SK-MEL-5 (cell line): ENCODE data around the gene MCRIP1. TPM values are rescaled to one million over a fixed set of nuclear protein-coding genes. Genes with fewer than 3 reads are reported as not detected.
A peak's percentile ranks its signal among the peaks of the same experiment; 100 is the strongest.

Experiments
- DNase-seq: peaks from one replicate; pipeline ENCODE4 v3.0.0-alpha.2; 2016; ENCODE audit warnings: low read depth, low spot score
- in situ Hi-C: cut with HindIII; loops from 2 replicates; pipeline ENCODE4 v1.10.0; 2016; ENCODE audit warnings: low sequenced_read_pairs, high pct_unique_total_duplicates, low pct_unique_long_range_greater_than_20kb
- polyA plus RNA-seq, 2 experiments: library from polyadenylated mRNA; depleted of rRNA; stranded (reverse); fragments of >200 nt; gene quantifications; 2 replicates each; pipeline ENCODE4 v1.2.3, GENCODE V29; 2015
- total RNA-seq: library from RNA; depleted of rRNA; stranded (reverse); fragments of >200 nt; shearing (Covaris generic); gene quantifications from 2 replicates; pipeline ENCODE4 v1.2.3, GENCODE V29; 2014; rRNA removed

Gene MCRIP1, protein sequence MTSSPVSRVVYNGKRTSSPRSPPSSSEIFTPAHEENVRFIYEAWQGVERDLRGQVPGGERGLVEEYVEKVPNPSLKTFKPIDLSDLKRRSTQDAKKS
- total RNA-seq = 144 and 162 TPM in 2 replicates
- 204 and 284 TPM in 2 replicates for polyA plus RNA-seq (2015; cell fraction: cytosol; rRNA removed)
- polyA plus RNA-seq (2015; cell fraction: nucleus; rRNA removed) = 103 and 138 TPM in 2 replicates

GRCh38 chr17:81833160-81833920 is at the start of gene MCRIP1:
TSS of gene MCRIP1 (minus strand) at chr17:81833291. CDS start at chr17:81824506, 8,785 bp downstream.
- DNase-seq = peak; percentile 98
- in situ Hi-C loops = no loop called here

- in situ Hi-C loops = no loop called here
- DNase-seq = no peak
Observed at GRCh38 chr17:81879121-81879520, 46.0 kb upstream of the MCRIP1 start.

DNA sequence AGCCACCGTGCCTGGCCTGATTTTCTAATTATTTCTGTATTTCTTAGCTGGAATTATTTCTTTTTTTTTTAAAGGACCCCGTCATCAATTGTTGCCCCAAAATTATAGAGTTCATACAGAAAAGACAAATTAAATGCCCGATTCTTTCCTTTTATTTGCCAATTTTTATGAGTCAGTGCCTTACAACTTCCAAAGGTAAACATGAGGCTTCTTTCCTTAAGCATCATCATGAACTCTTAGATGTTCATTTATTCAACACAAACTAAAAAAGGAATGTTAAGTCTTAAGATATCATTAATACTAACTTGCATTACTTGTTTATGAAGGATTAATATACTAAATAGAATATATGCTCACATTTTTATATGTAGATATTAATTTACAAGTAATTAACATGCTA is 45.2 kb upstream of the MCRIP1 start:
- no peak for DNase-seq
- in situ Hi-C loops = no loop called here

- no peak for DNase-seq
- in situ Hi-C loops = no loop called here
Observed at GRCh38 chr17:81877569-81877968, 44.5 kb upstream of the MCRIP1 start.

DNA sequence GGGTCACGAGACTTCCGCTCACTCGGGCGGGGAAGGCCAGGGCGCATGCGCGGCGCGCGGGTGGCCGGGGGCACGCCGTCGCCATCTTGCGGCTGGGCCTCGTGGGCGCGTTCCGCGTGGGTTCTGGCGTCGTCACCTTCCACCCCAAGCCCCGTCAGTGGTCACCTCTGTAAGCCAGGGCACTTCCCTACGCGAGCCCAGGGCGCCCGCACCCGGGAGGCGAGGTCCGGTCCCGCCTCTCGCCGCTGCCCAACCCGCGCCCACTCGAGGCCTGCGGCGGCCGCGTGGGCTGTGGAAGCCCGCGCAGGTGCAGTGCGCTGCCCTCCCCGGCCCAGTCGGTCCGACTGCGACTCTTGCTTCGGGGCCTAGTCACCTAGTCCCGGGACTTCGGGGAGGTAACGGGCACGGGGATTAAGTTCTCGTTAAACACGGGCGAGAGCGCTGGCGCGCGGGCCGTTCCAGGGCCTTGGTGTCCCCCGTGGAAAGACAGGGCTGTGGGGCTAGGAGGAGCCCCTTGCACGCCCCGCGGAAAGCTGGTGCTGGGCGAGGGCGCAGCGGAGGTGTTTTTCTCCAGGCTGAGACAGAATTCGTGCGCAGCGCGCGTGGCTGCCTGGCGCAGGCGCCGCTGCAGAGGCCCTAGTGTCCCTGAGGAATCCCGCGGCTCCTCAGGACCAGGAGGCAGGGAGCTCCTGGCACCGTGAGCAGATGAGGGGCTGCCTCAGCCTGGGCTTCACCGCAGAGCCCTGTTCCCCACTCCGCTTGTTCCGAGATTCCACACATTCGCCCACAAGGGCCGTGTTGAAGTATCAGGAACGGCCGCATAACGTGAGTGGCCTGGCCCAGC is 38.5 kb upstream of the MCRIP1 start:
- peak; percentile 95 for DNase-seq

DNA sequence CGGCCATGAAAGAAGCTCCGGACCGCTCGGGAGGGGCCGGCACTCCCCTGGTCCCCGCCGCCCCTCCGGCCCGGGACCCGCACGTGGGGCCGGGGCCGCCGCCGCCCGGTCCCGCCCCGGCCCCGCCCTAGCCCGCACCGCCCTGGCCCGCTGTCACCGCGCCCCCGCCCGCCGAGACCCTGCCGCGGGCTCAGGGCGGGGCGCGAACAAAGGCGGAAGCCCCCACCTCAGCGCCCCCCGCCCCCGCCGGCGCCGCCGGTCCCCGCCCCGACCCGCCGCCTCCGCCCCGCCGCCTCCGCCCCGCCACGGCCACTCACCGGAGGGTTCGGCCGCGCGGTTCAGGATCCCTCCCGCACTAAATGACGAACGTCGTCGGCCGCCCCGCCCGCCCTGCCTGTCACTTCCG is 37.9 kb upstream of the MCRIP1 start, which contains the start of gene ARHGDIA:
Gene ARHGDIA (minus strand): TSS at position 357 of the 406 bp plus-strand sequence. CDS start 1,407 bp downstream, outside the sequence.
- no peak for DNase-seq
- in situ Hi-C loops = no loop called here

More for the DNA sequence above, 38.5 kb upstream of the MCRIP1 start:
- in situ Hi-C loops = no loop called here

GRCh38 chr17:81870131-81870980 is 37.3 kb upstream of the MCRIP1 start:
- in situ Hi-C loops = no loop called here
- peak; percentile 59 for DNase-seq

GRCh38 chr17:81869221-81870130 is 36.4 kb upstream of the MCRIP1 start:
- in situ Hi-C loops = no loop called here
- peak; percentile 62 for DNase-seq

DNA sequence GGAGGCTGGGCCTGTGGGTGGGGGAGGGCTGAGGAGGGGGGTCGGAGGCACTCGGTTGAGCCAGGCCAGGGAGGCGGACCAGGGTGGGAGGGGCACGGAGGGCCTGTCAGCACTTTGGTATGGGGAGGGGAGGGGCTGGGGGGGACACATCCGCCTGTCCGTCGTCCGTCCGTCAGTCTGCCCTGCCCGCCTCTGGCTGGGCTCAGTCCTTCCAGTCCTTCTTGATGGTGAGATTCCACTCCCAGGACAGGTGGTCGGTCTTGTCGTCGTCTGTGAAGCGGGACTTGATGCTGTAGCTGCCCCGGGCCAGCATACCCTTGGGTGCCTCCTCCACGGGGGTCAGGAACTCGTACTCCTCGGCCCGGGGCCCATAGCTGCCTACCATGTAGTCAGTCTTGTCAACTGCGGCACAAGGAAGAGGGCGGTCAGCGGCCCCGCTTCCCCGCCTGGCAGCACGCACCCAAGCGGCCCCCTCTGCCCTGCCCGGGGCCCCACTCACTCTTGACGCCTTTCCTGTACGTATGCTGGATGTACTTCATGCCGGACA is 35.7 kb upstream of the MCRIP1 start:
- in situ Hi-C loops = no loop called here
- peak; percentile 74 for DNase-seq

DNA sequence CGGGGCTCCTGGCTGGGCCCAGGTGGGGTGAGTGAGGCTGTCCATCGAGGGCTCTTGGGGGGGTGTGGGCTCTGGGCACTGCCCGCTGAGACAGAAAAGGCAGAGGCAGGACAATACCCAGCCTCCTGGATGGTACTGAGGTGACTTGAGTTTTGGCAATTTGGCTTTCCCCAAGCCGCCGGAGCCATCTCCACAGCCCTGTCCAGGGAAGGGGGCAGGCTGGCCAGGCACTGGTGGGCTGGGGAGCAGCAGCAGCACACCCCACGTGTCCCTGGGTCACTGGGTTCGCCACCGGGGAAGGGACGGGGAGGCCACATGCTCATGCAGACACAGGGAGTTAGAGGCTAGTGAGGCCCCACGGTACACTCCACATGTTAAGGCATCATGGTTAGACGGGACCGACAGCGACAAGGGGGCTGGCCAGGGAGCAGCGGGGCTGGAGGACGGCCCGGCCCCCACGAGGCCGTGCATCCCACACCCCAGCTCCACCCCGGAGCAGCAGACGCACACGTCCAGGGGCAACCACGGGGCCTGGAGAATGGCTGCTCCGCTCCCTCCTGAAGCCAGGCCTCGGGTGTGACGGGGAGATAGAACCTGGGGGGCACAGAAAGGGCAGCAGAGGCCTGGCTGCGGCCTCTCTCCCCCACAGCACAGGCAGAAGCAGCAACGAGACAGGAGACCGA is 35.0 kb upstream of the MCRIP1 start:
- in situ Hi-C loops = no loop called here
- peak; percentile 58 for DNase-seq

DNA sequence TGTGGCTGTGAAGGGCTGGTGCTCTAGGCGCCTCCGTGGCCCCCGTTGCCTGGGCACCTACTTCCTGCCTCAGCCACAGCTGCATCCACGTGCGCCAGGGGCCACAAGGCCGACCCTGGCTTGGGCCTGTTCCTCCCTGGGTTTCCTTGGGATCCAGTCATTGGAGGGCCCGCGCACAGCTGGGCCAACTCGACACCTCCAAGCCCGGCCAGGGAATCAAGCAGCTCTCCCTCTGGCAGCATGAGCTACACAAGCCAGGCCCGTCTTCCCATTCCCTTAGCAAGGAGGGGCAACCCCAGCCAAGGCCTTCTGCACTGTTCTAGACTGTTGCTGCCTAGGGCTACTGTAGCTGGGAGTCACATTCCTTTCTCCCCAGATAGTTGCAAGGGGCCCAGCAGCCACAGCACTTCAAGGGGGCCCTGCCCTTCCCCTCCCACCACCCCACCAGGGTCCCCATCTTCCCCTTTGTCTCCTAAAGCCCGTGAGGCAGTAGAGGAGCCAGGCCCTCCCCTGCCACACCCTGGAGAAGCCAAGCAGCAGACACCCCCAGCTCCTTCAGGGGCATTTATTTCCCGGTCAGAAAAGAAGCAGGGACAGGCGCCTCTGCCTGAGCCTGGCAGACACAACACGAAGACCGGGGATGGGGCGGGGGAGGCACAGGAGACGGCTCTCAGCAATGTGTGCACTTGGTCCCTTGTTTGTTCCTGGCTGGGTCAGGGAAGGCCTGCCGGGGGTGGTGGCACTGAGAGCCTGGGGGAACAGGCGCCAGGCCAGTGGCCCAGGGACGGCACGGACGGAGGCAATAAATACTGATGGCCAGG is 34.3 kb upstream of the MCRIP1 start:
- in situ Hi-C loops = no loop called here
- peak; percentile 83 for DNase-seq

DNA sequence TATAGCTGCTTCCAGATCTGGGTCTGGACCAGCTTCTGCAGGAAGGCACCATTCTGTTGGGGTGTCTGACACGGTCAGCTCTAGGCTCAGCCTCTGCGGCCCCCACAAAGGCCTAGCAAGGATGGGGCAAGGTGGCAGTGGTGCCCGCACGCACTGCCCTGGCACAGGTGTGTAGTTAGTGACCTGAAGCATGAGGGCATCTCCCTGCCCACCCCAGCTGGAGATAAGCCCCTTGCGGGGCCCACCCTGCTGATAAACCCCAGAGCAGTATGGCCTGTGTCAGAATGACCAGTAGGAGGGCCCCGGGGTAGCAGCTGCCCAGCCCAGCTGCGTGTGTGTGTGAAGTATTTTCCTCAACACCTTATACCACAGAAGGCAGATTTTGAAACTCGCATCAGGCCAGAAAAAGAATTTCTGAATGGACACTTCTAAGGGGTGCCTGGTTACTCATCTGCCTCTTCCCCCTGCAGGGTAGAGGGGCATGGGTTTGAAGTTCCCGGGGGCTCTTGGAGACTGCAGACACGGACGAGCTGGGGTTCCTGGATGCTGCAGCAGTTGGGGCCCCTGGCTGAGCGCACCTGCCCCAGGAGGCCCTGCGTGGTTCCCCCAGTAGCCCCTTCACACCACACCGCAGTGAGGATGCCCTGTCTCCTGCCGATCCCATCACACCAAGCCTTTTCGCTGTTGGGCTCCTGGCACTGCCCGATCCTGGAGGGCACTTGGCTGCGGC is 33.5 kb upstream of the MCRIP1 start:
- in situ Hi-C loops = no loop called here
- peak; percentile 35 for DNase-seq

GRCh38 chr17:81865733-81866439 is 32.8 kb upstream of the MCRIP1 start:
- in situ Hi-C loops = no loop called here
- peak; percentile 33 for DNase-seq

GRCh38 chr17:81865358-81865732 is 32.3 kb upstream of the MCRIP1 start:
- in situ Hi-C loops = no loop called here
- no peak for DNase-seq
